T follicular helper cell (primary cell): ENCODE measurements around the gene NEU4.
"Not testable (repeated sequence)": the region's sequence is repeated elsewhere in the genome, so short reads cannot be mapped to it uniquely, and the experiment has no call there.

Experiments used
- DNase-seq: peaks from one replicate; pipeline ENCODE4 v3.0.0-alpha.2; 2020; ENCODE audit warnings: low read depth
- total RNA-seq, 2 experiments: gene quantifications; one replicate each; lab custom pipeline; 2026; lab: John Stamatoyannopoulos, UW

The NEU4 gene, protein sequence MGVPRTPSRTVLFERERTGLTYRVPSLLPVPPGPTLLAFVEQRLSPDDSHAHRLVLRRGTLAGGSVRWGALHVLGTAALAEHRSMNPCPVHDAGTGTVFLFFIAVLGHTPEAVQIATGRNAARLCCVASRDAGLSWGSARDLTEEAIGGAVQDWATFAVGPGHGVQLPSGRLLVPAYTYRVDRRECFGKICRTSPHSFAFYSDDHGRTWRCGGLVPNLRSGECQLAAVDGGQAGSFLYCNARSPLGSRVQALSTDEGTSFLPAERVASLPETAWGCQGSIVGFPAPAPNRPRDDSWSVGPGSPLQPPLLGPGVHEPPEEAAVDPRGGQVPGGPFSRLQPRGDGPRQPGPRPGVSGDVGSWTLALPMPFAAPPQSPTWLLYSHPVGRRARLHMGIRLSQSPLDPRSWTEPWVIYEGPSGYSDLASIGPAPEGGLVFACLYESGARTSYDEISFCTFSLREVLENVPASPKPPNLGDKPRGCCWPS
- 0.04 to 0.06 reads per million in 2 experiments for total RNA-seq

DNA sequence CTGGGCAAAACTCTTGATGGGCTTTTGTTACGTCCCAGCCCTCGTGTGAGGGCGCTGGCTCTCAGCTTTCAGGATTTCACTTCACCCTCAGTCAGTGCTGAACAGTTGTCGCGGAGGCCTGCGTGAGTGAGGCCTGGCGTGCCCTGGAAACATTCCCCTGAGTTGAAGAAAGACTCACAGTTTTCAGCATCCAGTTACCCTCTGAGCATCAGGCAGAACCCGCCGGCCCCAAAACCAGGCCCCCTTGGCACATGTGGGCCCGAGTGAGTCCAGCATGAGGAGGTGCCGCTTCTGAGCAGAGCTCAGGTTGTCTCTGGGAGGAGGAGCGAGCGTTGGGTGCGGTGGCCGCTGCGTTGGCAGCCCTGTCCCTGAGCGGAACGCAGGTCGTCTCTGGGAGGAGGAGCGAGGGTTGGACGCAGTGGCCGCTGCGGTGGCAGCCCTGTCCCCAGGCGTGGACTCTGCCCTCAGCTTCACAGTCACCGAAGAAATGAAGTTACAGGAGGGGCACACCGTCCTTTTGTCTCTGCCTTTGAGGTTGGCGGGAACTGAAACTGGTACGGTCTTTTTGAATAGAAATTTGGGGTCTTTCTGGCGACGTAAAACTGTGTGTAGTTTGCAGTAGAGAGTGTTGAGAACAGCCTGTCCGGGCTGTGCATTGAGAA lies at the start of gene NEU4:
NEU4 (plus strand) TSS at position 473 of the 662 bp plus-strand sequence. CDS start 5,292 bp downstream, outside the sequence.
- DNase-seq = no peak

DNA sequence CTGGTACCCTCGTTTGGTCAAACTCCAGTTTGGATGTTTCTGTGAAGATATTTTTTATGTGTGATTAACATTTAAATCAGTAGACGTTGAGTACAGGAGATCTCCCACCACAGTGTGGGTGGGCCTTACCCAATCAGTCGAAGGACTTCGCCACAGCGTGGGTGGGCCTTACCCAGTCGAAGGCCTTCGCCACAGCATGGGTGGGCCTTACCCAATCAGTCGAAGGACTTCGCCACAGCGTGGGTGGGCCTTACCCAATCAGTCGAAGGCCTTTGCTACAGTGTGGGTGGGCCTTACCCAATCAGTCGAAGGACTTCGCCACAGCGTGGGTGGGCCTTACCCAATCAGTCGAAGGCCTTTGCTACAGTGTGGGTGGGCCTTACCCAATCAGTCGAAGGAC lies 49.1 kb upstream of the NEU4 start:
- DNase-seq = not testable (repeated sequence)

DNA sequence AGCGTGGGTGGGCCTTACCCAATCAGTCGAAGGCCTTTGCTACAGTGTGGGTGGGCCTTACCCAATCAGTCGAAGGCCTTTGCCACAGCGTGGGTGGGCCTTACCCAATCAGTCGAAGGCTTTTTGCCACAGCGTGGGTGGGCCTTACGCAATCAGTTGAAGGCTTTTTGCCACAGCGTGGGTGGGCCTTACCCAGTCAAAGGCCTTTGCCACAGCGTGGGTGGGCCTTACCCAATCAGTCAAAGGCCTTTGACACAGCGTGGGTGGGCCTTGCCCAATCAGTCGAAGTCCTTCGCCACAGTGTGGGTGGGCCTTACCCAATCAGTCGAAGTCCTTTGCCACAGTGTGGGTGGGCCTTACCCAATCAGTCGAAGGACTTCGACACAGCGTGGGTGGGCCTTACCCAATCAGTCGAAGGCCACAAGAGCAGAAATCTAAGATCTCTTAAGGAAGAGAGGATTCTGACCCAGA lies 48.7 kb upstream of the NEU4 start:
- DNase-seq = no peak

DNA sequence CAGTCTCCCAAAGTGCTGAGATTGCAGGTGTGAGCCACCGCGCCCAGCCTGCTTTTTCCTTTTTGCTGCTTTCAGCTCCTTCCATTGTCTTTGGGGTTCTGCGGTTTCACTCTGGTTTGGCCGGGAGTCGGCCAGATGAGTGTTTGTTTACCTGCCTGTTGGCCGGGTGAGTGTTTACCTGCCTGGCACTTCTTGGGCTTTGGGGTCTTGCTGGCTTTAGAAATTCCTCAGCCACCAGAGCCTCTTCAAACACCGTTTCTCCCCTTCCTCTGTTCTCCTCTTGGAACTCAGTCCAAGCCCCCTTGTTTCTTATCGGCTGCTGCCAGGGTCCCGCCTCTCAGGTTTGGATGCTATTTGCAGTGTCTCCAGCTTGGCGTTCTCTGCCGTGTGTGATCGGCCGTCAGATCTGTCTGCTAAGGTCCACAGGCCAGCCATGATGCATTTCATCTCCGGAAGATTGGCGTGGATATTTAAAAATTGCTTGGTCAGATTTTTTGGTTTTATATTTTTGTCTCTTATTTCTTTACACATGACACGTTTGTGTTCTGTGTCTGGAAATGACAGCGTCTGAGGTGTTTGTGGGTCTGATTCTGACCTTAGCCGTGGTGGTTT lies 46.6 kb upstream of the NEU4 start:
- no peak for DNase-seq

DNA sequence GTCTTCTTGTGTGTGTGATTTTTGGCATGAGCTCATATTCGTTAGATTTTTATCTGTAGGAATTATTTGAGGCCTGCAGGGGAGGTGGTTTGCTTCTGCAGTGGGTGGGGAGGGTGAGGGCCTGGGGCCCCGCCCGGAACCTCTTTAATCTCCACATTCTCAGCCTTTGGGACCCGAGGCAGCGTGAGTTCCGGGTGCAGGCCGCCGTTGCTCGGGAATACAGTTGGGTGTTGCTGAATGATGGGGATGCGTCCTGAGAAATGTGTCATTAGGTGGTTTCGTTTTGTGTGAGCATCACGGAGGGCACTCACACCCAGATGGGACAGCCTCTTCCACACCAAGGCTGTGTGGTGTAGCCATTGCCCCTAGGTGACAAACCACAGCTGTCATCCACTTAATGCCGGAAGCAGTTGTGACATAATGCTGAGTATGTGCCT lies 46.0 kb upstream of the NEU4 start:
- peak; percentile 28 for DNase-seq

DNA sequence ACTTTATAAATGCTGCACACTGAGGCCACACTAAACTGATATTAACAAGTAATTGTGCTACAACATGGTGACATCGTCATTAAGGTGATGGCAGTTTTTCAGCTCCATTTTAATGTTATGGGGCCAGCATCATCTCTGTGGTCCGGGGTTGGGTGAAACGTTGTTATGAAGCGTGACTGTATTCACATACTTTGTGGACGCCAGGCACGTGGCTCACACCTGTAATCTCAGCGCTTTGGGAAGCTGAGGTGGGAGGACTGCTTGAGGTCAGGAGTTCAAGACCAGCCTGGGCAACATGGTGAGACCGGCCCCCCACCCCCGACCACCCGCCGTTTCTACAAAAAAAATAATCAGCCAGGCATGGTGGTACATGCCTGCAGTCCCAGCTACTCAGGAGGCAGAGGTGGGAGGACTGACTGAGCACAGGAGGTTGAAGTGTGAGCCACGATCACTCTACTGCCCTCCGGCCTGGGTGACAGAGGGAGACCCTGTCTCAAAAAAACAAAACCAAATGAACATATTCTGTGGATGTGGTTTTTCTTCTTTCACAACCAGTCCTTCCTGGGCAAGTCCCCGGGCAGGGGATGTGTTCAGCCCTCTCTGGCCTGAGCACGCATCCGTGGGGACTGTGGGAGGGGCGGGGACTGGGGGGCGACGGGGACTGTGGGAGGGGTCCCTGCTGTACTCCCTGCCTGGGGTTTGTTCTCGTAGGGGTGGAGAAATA lies 45.3 kb upstream of the NEU4 start:
- no peak for DNase-seq

DNA sequence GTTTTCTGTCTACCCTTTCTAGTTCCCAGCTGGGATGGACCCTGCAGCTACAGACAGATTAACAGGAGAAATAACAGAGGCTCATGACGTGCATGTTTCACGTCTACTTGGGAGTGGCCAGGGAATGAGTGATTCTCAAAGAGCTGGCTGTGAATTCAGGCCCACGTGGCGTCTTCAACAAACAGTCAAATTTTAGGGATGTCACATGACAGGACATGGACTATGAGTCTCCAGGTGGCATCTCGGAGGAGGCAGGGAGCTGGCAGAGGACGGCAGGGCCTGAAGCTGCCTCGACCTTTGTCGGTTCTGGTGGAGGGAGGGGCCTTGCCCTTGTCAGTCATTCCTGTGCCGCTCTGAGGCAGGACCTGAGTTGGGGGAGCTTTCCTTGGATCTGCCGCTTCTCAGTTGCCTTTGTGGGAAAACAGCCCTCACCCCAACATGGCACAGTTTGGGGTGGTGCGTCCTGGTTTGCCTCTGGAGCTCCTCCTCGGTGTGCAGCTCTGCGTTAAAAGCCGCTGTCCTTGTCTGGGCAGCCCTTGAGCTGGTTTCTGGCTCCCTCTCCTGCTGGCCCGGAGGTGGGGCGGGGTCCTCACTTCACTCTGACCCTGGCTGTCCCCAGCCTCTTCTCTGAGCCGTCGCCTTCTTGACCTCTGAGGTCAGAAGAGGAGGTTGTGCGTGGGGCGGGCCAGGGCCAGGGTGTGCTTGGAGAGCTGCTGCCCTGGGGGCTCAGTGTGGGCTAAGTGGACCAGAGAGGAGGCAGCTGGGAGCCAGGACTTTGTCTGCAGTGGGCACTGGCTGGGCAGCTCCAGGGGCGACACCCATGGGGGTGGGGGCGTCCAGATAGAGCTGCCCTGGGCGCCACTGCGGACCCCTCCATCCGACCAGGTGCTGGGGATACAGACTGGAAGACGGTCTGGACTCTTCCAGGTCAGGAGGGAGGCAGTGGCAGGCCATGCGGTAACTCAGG lies 44.4 kb upstream of the NEU4 start:
- no peak for DNase-seq

DNA sequence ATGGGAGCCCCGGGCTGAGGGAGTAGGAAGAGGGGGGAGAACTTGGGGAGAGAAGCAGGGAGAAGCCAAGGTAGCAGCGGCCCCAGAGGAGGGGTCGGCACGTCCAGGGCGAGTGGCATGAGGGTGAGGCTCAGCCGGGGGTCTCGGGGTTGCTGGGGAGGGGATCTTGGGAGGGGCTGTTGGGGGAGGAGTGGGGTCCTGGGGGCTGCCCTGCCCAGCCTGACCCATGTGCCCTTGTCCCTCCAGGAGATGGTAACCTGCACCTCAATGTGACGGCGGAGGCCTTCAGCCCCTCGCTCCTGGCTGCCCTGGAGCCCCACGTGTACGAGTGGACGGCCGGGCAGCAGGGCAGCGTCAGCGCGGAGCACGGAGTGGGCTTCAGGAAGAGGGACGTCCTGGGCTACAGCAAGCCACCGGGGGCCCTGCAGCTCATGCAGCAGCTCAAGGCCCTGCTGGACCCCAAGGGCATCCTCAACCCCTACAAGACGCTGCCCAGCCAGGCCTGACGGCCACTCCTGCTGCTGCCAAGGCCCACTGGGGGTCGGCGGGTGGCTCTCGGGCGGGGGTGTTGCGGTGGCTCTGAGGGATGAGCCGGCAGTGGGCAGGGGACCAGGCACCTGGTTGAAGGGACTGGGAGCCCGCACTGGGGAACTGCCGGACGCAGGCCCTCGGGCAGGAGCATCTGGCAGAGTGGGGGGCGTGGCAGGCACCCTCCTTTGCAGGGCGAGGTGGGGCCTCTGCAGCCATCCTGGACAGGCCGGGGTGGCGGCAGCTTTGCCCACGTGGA lies 41.3 kb upstream of the NEU4 start:
- no peak for DNase-seq

DNA sequence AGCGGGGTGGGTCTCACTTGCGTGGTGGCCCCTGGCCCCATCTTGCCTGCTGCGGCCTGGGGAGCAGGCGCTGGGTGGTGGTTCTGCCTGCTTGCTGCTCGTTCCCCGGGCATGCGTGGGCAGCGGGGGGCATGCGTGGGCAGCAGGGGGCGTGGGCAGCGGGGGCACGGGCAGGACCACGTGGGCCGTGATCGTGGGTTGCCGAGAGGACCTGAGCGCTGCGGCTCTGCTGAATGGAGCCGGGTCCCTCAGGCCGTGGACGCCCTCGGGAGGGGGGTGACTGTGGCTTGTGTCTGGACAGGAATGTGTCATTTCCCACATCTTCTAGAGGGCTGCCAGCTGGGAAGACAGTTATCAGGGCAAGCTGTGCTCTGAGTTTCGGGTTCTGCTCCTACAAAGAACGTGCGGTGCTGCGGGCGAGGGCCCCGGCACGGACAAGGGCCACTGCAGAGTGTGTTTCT lies 40.7 kb upstream of the NEU4 start:
- no peak for DNase-seq

DNA sequence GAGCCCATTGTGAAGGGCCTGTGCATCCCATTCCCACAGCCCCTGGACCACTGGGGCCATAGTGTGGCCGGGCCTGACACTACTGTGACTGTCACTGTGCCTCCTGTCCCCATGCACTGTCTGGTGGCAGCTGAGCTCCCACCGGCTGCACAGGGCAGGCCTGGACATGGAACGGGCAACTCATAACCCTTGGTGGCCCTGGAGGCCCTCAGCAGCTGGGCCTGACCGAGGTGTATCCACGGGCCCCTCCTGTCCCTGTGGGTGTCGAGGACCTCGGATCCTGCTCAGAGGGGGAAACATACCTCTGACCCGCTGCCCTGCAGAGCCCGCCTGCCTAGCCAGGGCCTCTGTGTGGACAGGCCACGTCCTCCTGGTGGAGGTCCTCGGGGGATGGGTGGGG lies 40.1 kb upstream of the NEU4 start:
- DNase-seq = no peak

DNA sequence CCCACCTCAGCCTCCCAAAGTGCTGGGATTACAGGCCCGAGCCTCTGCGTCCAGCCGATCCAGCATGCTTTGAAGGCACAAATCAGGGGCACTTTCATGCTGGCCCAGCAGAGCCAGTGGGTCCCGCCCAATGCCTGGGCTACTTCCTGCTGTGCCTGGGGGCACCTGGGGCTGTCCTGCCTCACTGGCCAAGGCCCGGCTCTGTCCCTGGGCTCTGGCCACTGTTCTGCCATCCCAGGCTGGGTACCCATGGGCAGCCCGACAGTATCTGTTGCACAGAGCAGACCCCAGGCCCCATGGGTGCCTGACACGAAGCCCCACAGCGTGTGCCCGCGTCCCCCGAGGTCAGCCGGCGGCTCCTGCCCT lies 39.2 kb upstream of the NEU4 start:
- DNase-seq = no peak

DNA sequence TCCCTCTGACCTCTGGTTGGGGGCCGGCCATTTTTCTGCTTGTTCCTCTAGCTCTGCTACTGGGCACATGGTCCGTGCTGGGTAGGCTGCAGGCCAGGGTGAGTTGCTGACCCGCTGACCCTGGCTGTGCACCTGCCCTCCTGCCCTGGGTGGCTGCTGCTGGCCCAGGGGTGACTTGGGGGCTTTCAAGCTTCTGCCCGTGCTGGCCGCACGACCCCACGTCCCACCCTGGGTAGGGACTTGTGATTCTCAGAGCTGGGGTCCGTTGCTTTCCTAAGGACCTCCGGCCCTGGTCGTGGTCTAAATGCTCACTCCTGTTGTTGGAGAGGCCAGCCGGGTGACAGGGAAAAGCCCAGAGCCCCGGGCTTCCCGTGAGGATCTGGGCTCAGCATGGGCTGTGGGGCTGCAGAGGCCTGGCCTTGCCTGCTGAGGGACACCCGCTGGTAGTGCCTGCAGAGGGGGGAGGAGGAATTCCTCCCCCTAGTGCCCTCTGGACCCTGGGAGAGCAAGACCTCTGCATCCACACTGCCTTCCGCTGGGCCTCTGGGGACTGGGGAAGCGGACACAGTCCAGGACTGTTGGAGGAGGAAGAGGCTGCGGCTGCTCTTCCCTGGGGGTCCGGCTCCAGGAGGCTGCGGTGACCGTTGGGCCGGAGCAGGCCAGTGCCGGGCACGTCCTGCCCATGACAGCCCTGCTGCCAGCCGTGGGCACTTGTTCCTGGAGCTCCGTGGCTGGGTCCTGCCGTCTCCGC lies 38.6 kb upstream of the NEU4 start:
- DNase-seq = no peak

DNA sequence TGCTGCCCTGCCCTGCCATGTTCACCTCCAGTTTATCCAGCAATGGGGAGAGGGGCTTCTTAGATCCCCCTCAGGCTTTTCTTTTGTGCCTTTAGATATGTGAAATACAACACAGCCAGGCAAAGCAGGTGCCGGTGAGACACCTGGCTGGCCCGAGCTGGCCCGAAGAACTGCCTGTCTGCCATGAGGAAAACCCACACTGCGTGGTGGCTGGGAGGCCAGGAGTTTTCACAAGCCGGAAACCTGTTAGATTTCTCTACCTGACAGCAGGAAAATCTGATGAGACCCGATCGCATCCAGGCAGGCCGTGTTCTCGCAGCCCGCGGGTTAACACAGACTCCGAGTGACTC lies 38.1 kb upstream of the NEU4 start:
- no peak for DNase-seq

DNA sequence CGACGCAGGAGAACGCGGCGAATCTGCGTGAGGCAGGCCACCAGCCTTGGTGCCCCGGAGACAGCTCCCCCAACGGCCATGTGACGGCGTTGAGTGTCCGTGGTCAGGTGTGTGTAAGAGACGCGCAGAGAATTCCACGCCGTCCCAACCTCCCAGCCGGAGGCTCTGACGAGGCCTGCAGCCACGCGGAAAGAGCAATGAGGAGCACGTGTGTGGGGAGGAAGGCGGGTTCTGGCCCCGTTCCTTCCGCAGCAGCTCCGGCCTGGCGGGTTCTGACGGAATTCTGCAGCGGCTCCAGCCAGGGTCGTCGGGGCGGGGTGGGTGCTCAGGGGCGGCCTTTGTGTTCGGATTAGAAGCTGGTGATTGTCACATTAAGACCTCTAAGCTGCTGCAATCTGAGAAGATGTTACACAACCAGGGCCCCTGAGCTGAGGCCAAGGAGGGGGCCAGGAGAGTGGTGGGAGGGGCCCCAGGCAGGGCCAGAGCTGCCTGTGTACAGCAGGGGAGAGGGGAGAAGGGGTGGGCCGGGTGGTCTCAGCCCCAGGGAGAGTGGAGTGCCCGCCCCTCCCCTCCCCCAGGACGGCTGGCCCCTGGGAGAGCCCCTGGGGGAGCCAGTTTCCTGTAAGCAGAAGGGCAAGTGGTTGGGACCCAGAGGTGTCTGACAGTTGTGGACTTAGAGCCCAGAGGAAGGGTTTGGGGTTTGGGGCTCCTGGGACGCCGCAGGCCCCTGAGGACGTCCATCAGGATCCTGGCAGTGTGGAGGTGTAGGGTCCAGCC lies 37.5 kb upstream of the NEU4 start:
- no peak for DNase-seq

DNA sequence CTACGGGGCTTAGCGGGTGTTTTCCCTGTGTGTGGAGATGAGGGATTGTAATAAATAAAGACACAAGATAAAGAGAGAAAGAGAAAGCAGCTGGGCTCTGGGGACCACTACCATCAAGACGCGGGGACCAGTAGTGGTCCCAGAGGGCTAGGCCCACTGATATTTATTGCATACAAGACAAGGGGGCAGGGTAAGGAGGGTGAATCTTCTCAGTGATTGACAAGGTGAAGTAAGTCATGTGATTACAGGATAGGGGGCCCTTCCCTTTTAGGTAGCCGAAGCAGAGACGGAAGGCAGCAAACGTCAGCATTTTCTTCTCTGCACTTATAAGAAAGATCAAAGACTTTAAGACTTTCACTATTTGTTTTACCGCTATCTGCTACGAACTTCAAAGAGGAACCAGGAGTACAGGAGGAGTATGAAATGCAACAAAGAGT lies 36.9 kb upstream of the NEU4 start:
- peak; percentile 33 for DNase-seq

DNA sequence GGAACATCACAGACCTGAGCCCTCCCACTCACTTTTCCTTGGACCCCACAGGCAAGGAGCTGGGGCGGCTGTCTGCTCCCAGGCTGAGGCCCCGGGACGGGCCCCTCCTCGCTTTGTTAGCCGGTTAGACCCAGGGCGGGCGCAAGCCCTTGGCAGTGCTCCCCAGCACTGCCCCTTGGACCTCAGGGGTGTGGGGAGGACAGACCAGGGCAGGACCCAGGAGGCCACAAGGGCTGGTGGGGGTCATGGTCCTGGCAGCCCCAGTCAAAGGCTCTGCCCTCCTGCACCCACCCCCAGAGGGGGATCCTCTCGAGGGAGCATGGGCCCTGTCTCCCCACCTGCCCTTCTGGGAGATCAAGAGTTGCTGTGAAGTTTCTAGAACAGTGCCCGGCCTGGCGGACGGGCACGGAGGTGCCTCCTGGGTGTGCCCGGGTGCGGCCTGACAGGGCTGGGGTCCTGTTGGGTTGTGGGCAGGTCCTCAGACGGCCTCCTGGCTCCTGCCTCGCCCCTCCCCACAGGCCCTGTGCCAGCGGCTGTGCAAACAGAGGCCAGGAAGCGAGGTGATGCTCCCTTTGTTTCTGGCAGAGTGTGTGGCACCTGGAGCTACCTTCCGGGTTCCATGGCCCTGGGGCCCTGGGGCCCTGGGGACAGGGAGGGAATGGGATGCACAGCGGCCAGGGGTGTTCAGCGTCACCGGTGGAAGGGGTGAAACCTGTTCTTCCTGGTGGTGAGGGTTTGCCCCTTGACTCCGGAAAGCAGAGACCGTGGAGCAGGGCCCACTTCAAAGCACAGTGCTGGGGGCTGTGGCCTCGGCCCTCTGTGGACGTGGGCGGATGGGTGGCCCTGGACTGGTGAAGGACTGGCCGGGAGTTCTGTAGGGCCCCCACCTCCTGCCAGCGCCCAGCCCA lies 35.2 kb upstream of the NEU4 start:
- no peak for DNase-seq
